SK-N-SH (cell line): ENCODE results near the gene ASH1L. TPM values are rescaled to one million over a fixed set of nuclear protein-coding genes. Genes with fewer than 3 reads are reported as not detected.

ENCODE experiments used
- CTCF ChIA-PET: fragments of 300-600, 350-600 bp; formaldehyde crosslinking; extraction: SDS; loops from one replicate; lab custom pipeline; 2021; lab: Yijun Ruan, JAX
- POLR2A ChIA-PET: fragments of 350-600 bp; sonication (Branson Sonifier 250); formaldehyde crosslinking; extraction: SDS; loops from one replicate; lab custom pipeline; 2020; ENCODE audit warnings: antibody characterized with exemption, inconsistent platforms; lab: Yijun Ruan, JAX
- DNase-seq: peaks from one replicate; pipeline ENCODE4 v3.0.0; 2012
- H2AFZ ChIP-seq: fragments of 200-600 bp; sonication (generic); 2 replicates; pipeline ENCODE4 v1.8.1; 2016; ENCODE audit warnings: antibody characterized with exemption, mild to moderate bottlenecking, low read depth
- H3F3A ChIP-seq: fragments of 200-600 bp; sonication (generic); replicated peaks from 2 replicates; pipeline ENCODE3; 2016; ENCODE audit warnings: antibody characterized with exemption, mild to moderate bottlenecking; ENCODE audit not compliant: insufficient read depth
- H3K27ac ChIP-seq, 2 experiments: fragments of 200-500 bp in 1 of 2; fragments of 200-600 bp in 1 of 2; sonication (Bioruptor generic) in 1 of 2; sonication (generic), shearing (Covaris generic) in 1 of 2; 2 replicates each; pipeline versions ENCODE4 v1.5.1 to v1.6.1; 2014 to 2016; ENCODE audit warnings: low read depth in 2 of 2, inconsistent platforms in 1 of 2, low read length in 1 of 2, mild to moderate bottlenecking in 1 of 2, mixed read lengths in 1 of 2
- H3K27me3 ChIP-seq: fragments of 200-600 bp; sonication (generic), shearing (Covaris generic); 2 replicates; pipeline ENCODE4 v1.6.1; 2016; ENCODE audit warnings: mixed run types; ENCODE audit not compliant: insufficient read depth
- H3K36me3 ChIP-seq, 2 experiments: fragments of 200-500 bp in 1 of 2; fragments of 200-600 bp in 1 of 2; sonication (Bioruptor generic) in 1 of 2; sonication (generic) in 1 of 2; replicated peaks in 1 of 2; 2 replicates each; pipeline versions ENCODE3 to v1.5.1; 2014 to 2016; ENCODE audit warnings: low read length in 1 of 2, mild to moderate bottlenecking in 1 of 2; ENCODE audit not compliant: insufficient read depth in 2 of 2, control insufficient read depth in 1 of 2
- H3K4me1 ChIP-seq, 2 experiments: fragments of 200-500 bp in 1 of 2; fragments of 200-600 bp in 1 of 2; sonication (Bioruptor generic) in 1 of 2; sonication (generic), shearing (Covaris generic) in 1 of 2; 2 replicates each; pipeline versions ENCODE4 v1.5.1 to v1.6.1; 2014 to 2016; ENCODE audit warnings: low read depth in 1 of 2, low read length in 1 of 2, mixed run types in 1 of 2; ENCODE audit not compliant: insufficient read depth in 2 of 2, control insufficient read depth in 1 of 2
- H3K4me2 ChIP-seq: fragments of 200-600 bp; sonication (generic), shearing (Covaris generic); 2 replicates; pipeline ENCODE4 v1.6.1; 2017; ENCODE audit warnings: mixed run types
- H3K4me3 ChIP-seq, 2 experiments: fragments of 200-500 bp in 1 of 2; fragments of 200-600 bp in 1 of 2; sonication (Bioruptor generic) in 1 of 2; sonication (generic), shearing (Covaris generic) in 1 of 2; 2 replicates each; pipeline versions ENCODE4 v1.5.1 to v1.8.1; 2014 to 2016; ENCODE audit warnings: low read depth in 2 of 2, inconsistent platforms in 1 of 2, low read length in 1 of 2, mild to moderate bottlenecking in 1 of 2, mixed read lengths in 1 of 2, moderate library complexity in 1 of 2
- H3K79me2 ChIP-seq: fragments of 200-600 bp; sonication (generic); 2 replicates; pipeline ENCODE4 v1.8.1; 2017; ENCODE audit warnings: mild to moderate bottlenecking; ENCODE audit not compliant: insufficient read depth
- H3K9ac ChIP-seq: fragments of 200-600 bp; sonication (generic); 2 replicates; pipeline ENCODE4 v1.6.1; 2017; ENCODE audit warnings: mixed run types
- H3K9me2 ChIP-seq: fragments of 200-600 bp; sonication (generic); 2 replicates; pipeline ENCODE4 v1.6.1; 2017; ENCODE audit warnings: mixed run types
- H3K9me3 ChIP-seq: fragments of 200-600 bp; sonication (generic); 2 replicates; pipeline ENCODE4 v1.6.1; 2017; ENCODE audit warnings: mixed run types, mild to moderate bottlenecking, moderate library complexity
- H4K20me1 ChIP-seq: fragments of 200-600 bp; sonication (generic); 2 replicates; pipeline ENCODE4 v1.6.1; 2017; ENCODE audit warnings: mild to moderate bottlenecking, mixed run types; ENCODE audit not compliant: insufficient read depth
- CHD2 ChIP-seq: fragments of 150-350 bp; IDR thresholded peaks from 2 replicates; pipeline ENCODE4 v1.6.1; 2018; ENCODE audit warnings: low read length; ENCODE audit not compliant: partially characterized antibody
- FOSL2 ChIP-seq: IDR thresholded peaks from 2 replicates; pipeline ENCODE4 v1.4.0; 2012; ENCODE audit warnings: low read depth, mild to moderate bottlenecking, moderate library complexity, borderline replicate concordance
- FOXJ3 ChIP-seq: sonication (generic); formaldehyde crosslinking; IDR thresholded peaks from 2 replicates; pipeline ENCODE4 v1.5.1; 2020; ENCODE audit warnings: mild to moderate bottlenecking, missing genetic modification reagents
- MAX ChIP-seq: IDR thresholded peaks from 2 replicates; pipeline ENCODE4 v1.4.0; 2012; ENCODE audit warnings: low read depth
- MXI1 ChIP-seq: IDR thresholded peaks from 2 replicates; pipeline ENCODE4 v1.6.1; 2012; ENCODE audit warnings: mild to moderate bottlenecking, low read depth, low read length, improper control_type of control experiment
- NFIC ChIP-seq: IDR thresholded peaks from 2 replicates; pipeline ENCODE4 v1.4.0; 2012; ENCODE audit warnings: borderline replicate concordance
- NRF1 ChIP-seq: IDR thresholded peaks from 2 replicates; pipeline ENCODE4 v1.6.1; 2012; ENCODE audit warnings: low read depth, mild to moderate bottlenecking, low read length
- PBX3 ChIP-seq: IDR thresholded peaks from 2 replicates; pipeline ENCODE4; 2012
- POLR2AphosphoS5 ChIP-seq: IDR thresholded peaks from 2 replicates; pipeline ENCODE4 v1.6.1; 2012; ENCODE audit warnings: low read depth, low read length
- RCOR1 ChIP-seq: fragments of 150-350 bp; IDR thresholded peaks from 2 replicates; pipeline ENCODE4 v1.6.1; 2017; ENCODE audit warnings: antibody characterized with exemption, low read length
- RFX5 ChIP-seq: IDR thresholded peaks from 2 replicates; pipeline ENCODE4 v1.6.1; 2012; ENCODE audit warnings: mild to moderate bottlenecking, improper control_type of control experiment, low read length
- SIN3A ChIP-seq: IDR thresholded peaks from 2 replicates; pipeline ENCODE4 v1.6.1; 2012; ENCODE audit warnings: low read depth, mild to moderate bottlenecking, low read length, moderate library complexity, borderline replicate concordance
- SMC3 ChIP-seq: IDR thresholded peaks from 2 replicates; pipeline ENCODE4 v1.6.1; 2012; ENCODE audit warnings: low read depth, low read length, improper control_type of control experiment
- WGBS: methylation state at CpG from one replicate; pipeline ENCODE4 v1.1.6; 2017; ENCODE audit warnings: low lambda C conversion rate; 5-methylcytosine and 5-hydroxymethylcytosine counted together
- polyA plus RNA-seq, 3 experiments: library from polyadenylated mRNA; depleted of rRNA; stranded (reverse); fragments of >200 nt; gene quantifications; 2 replicates each; pipeline ENCODE4 v1.2.3, GENCODE V29; 2012
- TF ChIP-seq, protein P1 (sequence below): IDR thresholded peaks from 2 replicates; pipeline ENCODE4 v1.4.0; 2012; ENCODE audit warnings: low read depth, borderline replicate concordance
- TF ChIP-seq, protein P2 (sequence below): fragments of 200-600 bp; sonication (generic); IDR thresholded peaks from 2 replicates; pipeline ENCODE4 v1.6.1; 2017; ENCODE audit warnings: antibody characterized with exemption, mild to moderate bottlenecking, moderate library complexity

ASH1L gene
- polyA plus RNA-seq, 1 of the 3 experiments (the other 2 are of a cell fraction) = 13.4 TPM

DNA sequence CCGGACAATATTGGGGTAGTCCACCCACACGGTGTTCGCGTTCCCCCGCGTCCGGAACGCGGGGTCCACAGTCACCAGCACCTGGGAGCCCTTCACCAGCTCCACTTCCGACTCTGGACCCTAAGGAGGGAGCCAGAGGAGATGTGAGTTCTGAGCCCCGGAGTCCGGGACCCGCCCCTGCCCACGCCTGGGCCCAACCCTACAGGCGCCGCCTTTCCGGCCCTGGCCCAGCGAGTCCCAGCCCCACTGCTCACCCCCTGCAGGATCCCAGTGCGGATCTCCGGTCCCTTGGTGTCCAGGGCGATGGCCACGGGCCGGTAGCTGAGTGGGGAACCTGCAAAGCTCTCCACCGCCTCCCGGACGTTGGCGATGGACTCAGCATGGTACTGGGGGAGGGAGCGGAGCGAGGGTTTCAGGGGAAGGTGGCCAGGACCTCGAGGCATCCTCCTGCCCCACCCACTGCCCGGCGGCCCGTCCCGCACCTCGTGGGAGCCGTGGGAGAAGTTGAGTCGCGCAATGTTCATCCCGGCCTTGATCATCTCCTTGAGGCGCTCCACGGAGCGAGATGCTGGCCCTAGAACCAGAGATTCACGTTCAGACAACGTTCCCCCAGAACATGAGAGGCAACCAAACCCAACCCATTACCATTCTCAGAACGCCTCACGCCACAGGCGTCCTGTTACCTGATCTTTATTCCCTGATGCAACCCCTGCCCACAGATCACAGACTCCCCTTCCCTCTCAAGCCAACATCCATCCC is 267.2 kb downstream of the ASH1L start (continued):
- no peak for TF ChIP-seq NRF1
- no peak for TF ChIP-seq MAX
- TF ChIP-seq CHD2 = no peak
- no peak for TF ChIP-seq POLR2AphosphoS5
- no peak for TF ChIP-seq MXI1
- no peak for TF ChIP-seq FOXJ3 (CRISPR knock-in tag)
- TF ChIP-seq SIN3A = no peak
- TF ChIP-seq SMC3 = no peak
- TF ChIP-seq RFX5 = no peak

DNA sequence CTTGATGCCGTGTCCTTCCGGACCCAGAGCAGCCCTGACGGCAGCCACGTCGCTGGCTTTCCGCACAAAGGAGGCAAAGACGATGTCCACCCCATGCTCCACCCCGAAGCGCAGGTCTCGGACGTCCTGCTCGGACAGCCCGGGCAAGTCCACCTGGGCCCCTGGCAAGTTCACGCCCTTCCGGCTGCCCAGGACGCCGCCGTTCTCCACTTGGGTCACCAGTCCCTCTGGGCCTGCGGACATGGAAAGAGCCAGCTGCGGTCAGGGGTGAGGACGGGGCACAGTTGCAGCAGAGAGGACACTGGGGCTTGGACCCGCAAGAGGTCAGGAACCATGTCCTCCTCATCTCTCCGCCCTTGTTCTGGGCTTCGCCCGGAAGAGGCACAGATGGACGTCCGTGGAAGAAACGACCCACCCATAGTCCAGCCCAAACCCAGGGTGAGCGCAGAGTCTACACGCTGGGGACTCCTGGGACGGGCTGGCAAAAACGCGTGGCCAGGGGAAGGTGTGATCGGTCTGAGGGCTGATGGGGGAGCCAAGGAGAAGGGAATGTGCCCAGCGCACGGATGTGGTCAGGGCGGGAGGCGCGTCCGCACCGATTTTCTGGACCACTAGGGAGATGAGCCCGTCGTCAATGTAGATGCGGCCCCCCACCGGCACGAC is 268.0 kb downstream of the ASH1L start:
- TF ChIP-seq, protein P1, sequence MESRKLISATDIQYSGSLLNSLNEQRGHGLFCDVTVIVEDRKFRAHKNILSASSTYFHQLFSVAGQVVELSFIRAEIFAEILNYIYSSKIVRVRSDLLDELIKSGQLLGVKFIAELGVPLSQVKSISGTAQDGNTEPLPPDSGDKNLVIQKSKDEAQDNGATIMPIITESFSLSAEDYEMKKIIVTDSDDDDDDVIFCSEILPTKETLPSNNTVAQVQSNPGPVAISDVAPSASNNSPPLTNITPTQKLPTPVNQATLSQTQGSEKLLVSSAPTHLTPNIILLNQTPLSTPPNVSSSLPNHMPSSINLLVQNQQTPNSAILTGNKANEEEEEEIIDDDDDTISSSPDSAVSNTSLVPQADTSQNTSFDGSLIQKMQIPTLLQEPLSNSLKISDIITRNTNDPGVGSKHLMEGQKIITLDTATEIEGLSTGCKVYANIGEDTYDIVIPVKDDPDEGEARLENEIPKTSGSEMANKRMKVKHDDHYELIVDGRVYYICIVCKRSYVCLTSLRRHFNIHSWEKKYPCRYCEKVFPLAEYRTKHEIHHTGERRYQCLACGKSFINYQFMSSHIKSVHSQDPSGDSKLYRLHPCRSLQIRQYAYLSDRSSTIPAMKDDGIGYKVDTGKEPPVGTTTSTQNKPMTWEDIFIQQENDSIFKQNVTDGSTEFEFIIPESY = no peak
- TF ChIP-seq RCOR1 = no peak
- no peak for TF ChIP-seq FOXJ3 (CRISPR knock-in tag)
- TF ChIP-seq, protein P2, sequence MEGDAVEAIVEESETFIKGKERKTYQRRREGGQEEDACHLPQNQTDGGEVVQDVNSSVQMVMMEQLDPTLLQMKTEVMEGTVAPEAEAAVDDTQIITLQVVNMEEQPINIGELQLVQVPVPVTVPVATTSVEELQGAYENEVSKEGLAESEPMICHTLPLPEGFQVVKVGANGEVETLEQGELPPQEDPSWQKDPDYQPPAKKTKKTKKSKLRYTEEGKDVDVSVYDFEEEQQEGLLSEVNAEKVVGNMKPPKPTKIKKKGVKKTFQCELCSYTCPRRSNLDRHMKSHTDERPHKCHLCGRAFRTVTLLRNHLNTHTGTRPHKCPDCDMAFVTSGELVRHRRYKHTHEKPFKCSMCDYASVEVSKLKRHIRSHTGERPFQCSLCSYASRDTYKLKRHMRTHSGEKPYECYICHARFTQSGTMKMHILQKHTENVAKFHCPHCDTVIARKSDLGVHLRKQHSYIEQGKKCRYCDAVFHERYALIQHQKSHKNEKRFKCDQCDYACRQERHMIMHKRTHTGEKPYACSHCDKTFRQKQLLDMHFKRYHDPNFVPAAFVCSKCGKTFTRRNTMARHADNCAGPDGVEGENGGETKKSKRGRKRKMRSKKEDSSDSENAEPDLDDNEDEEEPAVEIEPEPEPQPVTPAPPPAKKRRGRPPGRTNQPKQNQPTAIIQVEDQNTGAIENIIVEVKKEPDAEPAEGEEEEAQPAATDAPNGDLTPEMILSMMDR = no peak
- no peak for TF ChIP-seq POLR2AphosphoS5
- TF ChIP-seq PBX3 = no peak
- no peak for TF ChIP-seq FOSL2
- no peak for TF ChIP-seq RFX5
- TF ChIP-seq CHD2 = no peak
- TF ChIP-seq NFIC = no peak
- Histone ChIP-seq H4K20me1 (no peaks in the 10 kb centered on the region), H3K79me2 (no peaks in the 10 kb centered on the region), H3K4me2 (no peak overlapping the region), H3K27me3 (no peaks in the 10 kb centered on the region), H3K36me3 (no peaks in the 10 kb centered on the region), H3K9me2 (no peaks in the 10 kb centered on the region), H3K9ac (no peak overlapping the region), H2AFZ (no peak overlapping the region), H3F3A (no peaks in the 10 kb centered on the region), H3K9me3 (no peaks in the 10 kb centered on the region), H3K4me3 (no peak overlapping the region), H3K4me1 (no peaks in the 10 kb centered on the region), H3K27ac (no peak overlapping the region)
- CTCF ChIA-PET = no interaction called here
- no peak for DNase-seq
- POLR2A ChIA-PET = no interaction called here
- WGBS = 87% methylated on average over 46 of the region's 46 CpGs
